PFSK-1 (cell line): ENCODE results near the gene MOB1B.

Source experiments
- POLR2AphosphoS5 ChIP-seq: IDR thresholded peaks from 2 replicates; pipeline ENCODE4 v1.6.1; 2012; ENCODE audit warnings: low read depth, mild to moderate bottlenecking, control low read depth, low read length, moderate library complexity
- TAF1 ChIP-seq: IDR thresholded peaks from 2 replicates; pipeline ENCODE4 v1.6.1; 2012; ENCODE audit warnings: low read length, control low read depth, borderline replicate concordance; ENCODE audit not compliant: insufficient read depth
- TF ChIP-seq, protein P1 (sequence below), 2 experiments: IDR thresholded peaks; 2 replicates each; pipeline versions ENCODE4 v1.6.1 to v1.8.0; 2011 to 2012; ENCODE audit warnings: low read depth in 2 of 2, low read length in 2 of 2, control low read depth in 1 of 2, inconsistent platforms in 1 of 2, mild to moderate bottlenecking in 1 of 2, moderate library complexity in 1 of 2; ENCODE audit not compliant: insufficient read depth in 1 of 2

DNA sequence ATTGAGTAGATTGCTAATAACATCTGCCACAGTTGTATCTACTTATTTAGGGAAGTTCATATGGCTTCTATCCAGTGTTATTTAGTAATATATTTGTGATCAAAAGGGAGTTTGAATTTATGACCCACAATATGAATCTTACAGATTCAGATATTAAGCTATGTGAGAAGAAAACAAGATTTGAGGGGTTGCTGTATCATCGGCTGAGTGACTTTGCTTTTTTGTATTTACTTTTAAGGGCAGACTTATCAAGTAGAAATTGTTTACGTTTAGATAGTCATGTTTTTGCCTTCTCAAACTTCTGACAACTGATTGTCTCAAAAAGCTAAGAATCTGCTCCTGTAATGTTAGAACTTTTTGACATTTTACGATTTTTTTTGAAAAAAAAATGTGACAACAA is 74.1 kb downstream of the MOB1B start:
- TF ChIP-seq POLR2AphosphoS5 (no peak), TAF1 (no peak)
- TF ChIP-seq, protein P1, sequence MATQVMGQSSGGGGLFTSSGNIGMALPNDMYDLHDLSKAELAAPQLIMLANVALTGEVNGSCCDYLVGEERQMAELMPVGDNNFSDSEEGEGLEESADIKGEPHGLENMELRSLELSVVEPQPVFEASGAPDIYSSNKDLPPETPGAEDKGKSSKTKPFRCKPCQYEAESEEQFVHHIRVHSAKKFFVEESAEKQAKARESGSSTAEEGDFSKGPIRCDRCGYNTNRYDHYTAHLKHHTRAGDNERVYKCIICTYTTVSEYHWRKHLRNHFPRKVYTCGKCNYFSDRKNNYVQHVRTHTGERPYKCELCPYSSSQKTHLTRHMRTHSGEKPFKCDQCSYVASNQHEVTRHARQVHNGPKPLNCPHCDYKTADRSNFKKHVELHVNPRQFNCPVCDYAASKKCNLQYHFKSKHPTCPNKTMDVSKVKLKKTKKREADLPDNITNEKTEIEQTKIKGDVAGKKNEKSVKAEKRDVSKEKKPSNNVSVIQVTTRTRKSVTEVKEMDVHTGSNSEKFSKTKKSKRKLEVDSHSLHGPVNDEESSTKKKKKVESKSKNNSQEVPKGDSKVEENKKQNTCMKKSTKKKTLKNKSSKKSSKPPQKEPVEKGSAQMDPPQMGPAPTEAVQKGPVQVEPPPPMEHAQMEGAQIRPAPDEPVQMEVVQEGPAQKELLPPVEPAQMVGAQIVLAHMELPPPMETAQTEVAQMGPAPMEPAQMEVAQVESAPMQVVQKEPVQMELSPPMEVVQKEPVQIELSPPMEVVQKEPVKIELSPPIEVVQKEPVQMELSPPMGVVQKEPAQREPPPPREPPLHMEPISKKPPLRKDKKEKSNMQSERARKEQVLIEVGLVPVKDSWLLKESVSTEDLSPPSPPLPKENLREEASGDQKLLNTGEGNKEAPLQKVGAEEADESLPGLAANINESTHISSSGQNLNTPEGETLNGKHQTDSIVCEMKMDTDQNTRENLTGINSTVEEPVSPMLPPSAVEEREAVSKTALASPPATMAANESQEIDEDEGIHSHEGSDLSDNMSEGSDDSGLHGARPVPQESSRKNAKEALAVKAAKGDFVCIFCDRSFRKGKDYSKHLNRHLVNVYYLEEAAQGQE (IDR thresholded peaks at IDR 0.05; ENCODE audit: insufficient read depth in 1 of 2, low read depth in 2 of 2, low read length in 2 of 2) = no peak
